DOHH2 (cell line): ENCODE measurements around the gene SERPING1.

Experiments
- H3F3A ChIP-seq: fragments of 200-600 bp; sonication (generic), shearing (Covaris generic); 2 replicates; pipeline ENCODE4 v1.6.0; 2016; ENCODE audit warnings: antibody characterized with exemption, mild to moderate bottlenecking; ENCODE audit not compliant: control insufficient read depth, insufficient read depth
- H3K27ac ChIP-seq: fragments of 200-600 bp; sonication (generic); 2 replicates; pipeline ENCODE4 v1.5.1; 2014; ENCODE audit warnings: low read depth, mild to moderate bottlenecking, low read length, moderate library complexity
- H3K27me3 ChIP-seq: fragments of 200-600 bp; sonication (generic); 2 replicates; pipeline ENCODE4 v1.6.1; 2014; ENCODE audit warnings: mild to moderate bottlenecking, low read length, mixed read lengths; ENCODE audit not compliant: control insufficient read depth
- H3K36me3 ChIP-seq: fragments of 200-600 bp; sonication (generic); 2 replicates; pipeline ENCODE4 v1.6.1; 2014; ENCODE audit warnings: mild to moderate bottlenecking, low read length, moderate library complexity, mixed read lengths; ENCODE audit not compliant: control insufficient read depth
- H3K4me1 ChIP-seq: fragments of 200-600 bp; sonication (generic); 2 replicates; pipeline ENCODE4 v1.6.1; 2014; ENCODE audit warnings: mild to moderate bottlenecking, low read length, mixed read lengths; ENCODE audit not compliant: control insufficient read depth
- H3K4me2 ChIP-seq: fragments of 200-600 bp; sonication (generic); 2 replicates; pipeline ENCODE4 v1.6.0; 2014; ENCODE audit warnings: mild to moderate bottlenecking, low read length, moderate library complexity
- H3K4me3 ChIP-seq: fragments of 200-600 bp; sonication (generic); 2 replicates; pipeline ENCODE4 v1.5.1; 2014; ENCODE audit warnings: mild to moderate bottlenecking, low read length, mixed read lengths
- H3K79me2 ChIP-seq: fragments of 200-600 bp; sonication (generic); 2 replicates; pipeline ENCODE4 v1.6.1; 2014; ENCODE audit warnings: mild to moderate bottlenecking, low read length, mixed read lengths; ENCODE audit not compliant: control insufficient read depth
- H3K9me2 ChIP-seq: fragments of 200-600 bp; sonication (generic); replicated peaks from 2 replicates; pipeline ENCODE4 v1.6.1; 2014; ENCODE audit warnings: mild to moderate bottlenecking, low read length, mixed read lengths; ENCODE audit not compliant: control insufficient read depth
- H3K9me3 ChIP-seq: fragments of 200-600 bp; sonication (generic); 2 replicates; pipeline ENCODE4 v1.6.1; 2014; ENCODE audit warnings: antibody characterized with exemption, low read length, mixed read lengths; ENCODE audit not compliant: control insufficient read depth, insufficient read depth
- H4K20me1 ChIP-seq: fragments of 200-600 bp; sonication (generic); 2 replicates; pipeline ENCODE4 v1.6.0; 2014; ENCODE audit warnings: low read depth, mild to moderate bottlenecking, antibody characterized with exemption, low read length, moderate library complexity; ENCODE audit not compliant: control insufficient read depth, insufficient read depth
- CTCF ChIP-seq: fragments of 200-600 bp; sonication (generic); IDR thresholded peaks from one replicate; pipeline ENCODE4 v1.5.1; 2014; ENCODE audit warnings: antibody characterized with exemption, mild to moderate bottlenecking, low read depth, low read length; ENCODE audit not compliant: poor library complexity, severe bottlenecking
- EZH2phosphoT487 ChIP-seq: fragments of 200-600 bp; sonication (generic); IDR thresholded peaks from 2 replicates; pipeline ENCODE4 v1.6.1; 2017; ENCODE audit warnings: borderline replicate concordance, mild to moderate bottlenecking, antibody characterized with exemption, low read length, moderate library complexity, mixed read lengths

Gene SERPING1

GRCh38 chr11:57552479-57552878, 45.0 kb upstream of the SERPING1 start:
- H3K4me3 ChIP-seq, result no peak overlapping the region
- H3K9me2 ChIP-seq, result no peaks in the 10 kb centered on the region
- H3K36me3 ChIP-seq, result no peaks in the 10 kb centered on the region
- H3K9me3 ChIP-seq, result no peaks in the 10 kb centered on the region
- H3K79me2 ChIP-seq, result no peaks in the 10 kb centered on the region
- peaks cover 3% of the 10 kb centered on the region for H3K4me1 ChIP-seq
- no peaks in the 10 kb centered on the region for H4K20me1 ChIP-seq
- H3F3A ChIP-seq, result no peaks in the 10 kb centered on the region
- H3K27me3 ChIP-seq, result no peaks in the 10 kb centered on the region
- TF ChIP-seq EZH2phosphoT487 (no peak), CTCF (no peak)
- H3K27ac ChIP-seq, result no peak overlapping the region
- no peak overlapping the region for H3K4me2 ChIP-seq

GRCh38 chr11:57555393-57555792, 42.1 kb upstream of the SERPING1 start:
- H3F3A ChIP-seq, result no peaks in the 10 kb centered on the region
- H3K27me3 ChIP-seq, result no peaks in the 10 kb centered on the region
- H4K20me1 ChIP-seq, result no peaks in the 10 kb centered on the region
- no peak overlapping the region for H3K27ac ChIP-seq
- H3K4me2 ChIP-seq, result no peak overlapping the region
- TF ChIP-seq CTCF (no peak), EZH2phosphoT487 (no peak)
- H3K4me3 ChIP-seq, result no peak overlapping the region
- no peaks in the 10 kb centered on the region for H3K79me2 ChIP-seq
- H3K9me3 ChIP-seq, result no peaks in the 10 kb centered on the region
- no peaks in the 10 kb centered on the region for H3K36me3 ChIP-seq
- no peaks in the 10 kb centered on the region for H3K4me1 ChIP-seq
- no peaks in the 10 kb centered on the region for H3K9me2 ChIP-seq

- Histone ChIP-seq H3K36me3 (no peaks in the 10 kb centered on the region), H3K79me2 (no peaks in the 10 kb centered on the region), H3K9me3 (no peaks in the 10 kb centered on the region), H4K20me1 (no peaks in the 10 kb centered on the region), H3K4me1 (no peaks in the 10 kb centered on the region), H3K9me2 (no peaks in the 10 kb centered on the region), H3K4me3 (no peak overlapping the region), H3K27me3 (no peaks in the 10 kb centered on the region), H3K27ac (no peak overlapping the region), H3K4me2 (no peak overlapping the region), H3F3A (no peaks in the 10 kb centered on the region)
- no peak for TF ChIP-seq EZH2phosphoT487
- no peak for TF ChIP-seq CTCF
Observed at GRCh38 chr11:57556041-57556440, 41.4 kb upstream of the SERPING1 start.

- Histone ChIP-seq H3K36me3 (no peaks in the 10 kb centered on the region), H3K4me2 (no peak overlapping the region), H3K9me2 (no peaks in the 10 kb centered on the region), H3K27ac (no peak overlapping the region), H3F3A (no peaks in the 10 kb centered on the region), H4K20me1 (no peaks in the 10 kb centered on the region), H3K79me2 (no peaks in the 10 kb centered on the region), H3K4me1 (no peaks in the 10 kb centered on the region), H3K27me3 (no peaks in the 10 kb centered on the region), H3K9me3 (no peaks in the 10 kb centered on the region), H3K4me3 (no peak overlapping the region)
- TF ChIP-seq EZH2phosphoT487 (no peak), CTCF (no peak)
Observed at GRCh38 chr11:57560146-57560545, 37.3 kb upstream of the SERPING1 start.
